Mucosa of descending colon (tissue), 3 donors: ENCODE data around the gene ADRM1. TPM values are rescaled to one million over a fixed set of nuclear protein-coding genes. Genes with fewer than 3 reads are reported as not detected.

ENCODE experiments used
- ATAC-seq: fragments of 200-7000 bp; cut with Tn5 transposase; one replicate; pipeline ENCODE4 v1.9.1; 2020; ENCODE audit warnings: mild to moderate bottlenecking, moderate library complexity
- DNase-seq, 3 donors: peaks; one replicate each; pipeline ENCODE4 v3.0.0-alpha.2; 2020
- H3K36me3 ChIP-seq: fragments of 200-600 bp; one replicate; pipeline ENCODE4 v1.8.0; 2021; ENCODE audit warnings: low read depth, mild to moderate bottlenecking
- H3K4me1 ChIP-seq: fragments of 200-600 bp; one replicate; pipeline ENCODE4 v1.8.0; 2021; ENCODE audit warnings: low read depth, mild to moderate bottlenecking
- H3K4me3 ChIP-seq: fragments of 200-600 bp; one replicate; pipeline ENCODE4 v1.8.0; 2021; ENCODE audit warnings: mild to moderate bottlenecking
- H3K9me3 ChIP-seq: fragments of 200-600 bp; one replicate; pipeline ENCODE4 v1.8.0; 2021; ENCODE audit warnings: mild to moderate bottlenecking
- CTCF ChIP-seq: fragments of 200-600 bp; IDR thresholded peaks from one replicate; pipeline ENCODE4 v1.8.0; 2022; ENCODE audit warnings: antibody characterized with exemption, mild to moderate bottlenecking
- intact Hi-C, 2 donors: fragments of 100-400 bp; cut with DNase I in 1 of 2; cut with micrococcal nuclease in 1 of 2; formaldehyde crosslinking; loops; one replicate each; pipeline versions ENCODE4 v1.11.0 to v1.11.1; 2022; cut with DNase I, micrococcal nuclease
- total RNA-seq, 3 donors: library from RNA; stranded (reverse); fragmentation: NEBNext Ultra II Directional in 2 of 3; extraction: Animal tissue kit (Norgen Biotek cat#: 25700) in 2 of 3; gene quantifications; one replicate each; pipeline versions ENCODE4 v1.2.1 to v1.2.4, GENCODE V29; 2021 to 2023
- donor health status: DM: no; HTN: no; CAD: no; lungs with moderate emphysema.
- donor health status: DM: no; HTN: no; CAD: no.
- donor health status: DM: no; HTN: yes; CAD: no.

ADRM1 gene
- total RNA-seq, 3 donors from 2014 or later, result 54.4 to 85.8 (median 77.6) TPM

- H3K36me3 ChIP-seq, result peaks cover 21% of the 10 kb centered on the region
- peak; percentile 11 for ATAC-seq
- intact Hi-C loops, result loop anchor here (5.0 kb wide), 1 partner anchor 84 kb away; the partner anchor contains the start of gene RPS21 (in 2 of the 2)
Measured at GRCh38 chr20:62303340-62304226, 786 bp downstream of the ADRM1 start.

GRCh38 chr20:62304331-62305148, 1.7 kb downstream of the ADRM1 start:
- DNase-seq, result no peak
- no peak for TF ChIP-seq CTCF
- H3K4me3 ChIP-seq, result peak overlapping the region; percentile 94
- H3K4me1 ChIP-seq, result peaks cover 18% of the 10 kb centered on the region
- peaks cover 21% of the 10 kb centered on the region for H3K36me3 ChIP-seq
- no peaks in the 10 kb centered on the region for H3K9me3 ChIP-seq
- intact Hi-C loops, result loop anchor here (5.0 kb wide), 1 partner anchor 83 kb away; the partner anchor contains the start of gene RPS21 (in 2 of the 2)
- ATAC-seq, result no peak

More at GRCh38 chr20:62303340-62304226, 786 bp downstream of the ADRM1 start:
- H3K4me3 ChIP-seq, result peak overlapping the region; percentile 94
- no peaks in the 10 kb centered on the region for H3K9me3 ChIP-seq
- peaks cover 18% of the 10 kb centered on the region for H3K4me1 ChIP-seq
- TF ChIP-seq CTCF, result no peak
- DNase-seq, result peak in 2 of 3 donors; percentile 34 to 47

GRCh38 chr20:62305149-62305764, 2.5 kb downstream of the ADRM1 start:
- peaks cover 18% of the 10 kb centered on the region for H3K4me1 ChIP-seq
- H3K9me3 ChIP-seq, result no peaks in the 10 kb centered on the region
- DNase-seq (no peak), ATAC-seq (no peak)
- H3K4me3 ChIP-seq, result no peak overlapping the region
- H3K36me3 ChIP-seq, result peaks cover 21% of the 10 kb centered on the region
- TF ChIP-seq CTCF, result no peak
- intact Hi-C loops, result no loop called here

- Histone ChIP-seq H3K36me3 (peaks cover 21% of the 10 kb centered on the region), H3K4me1 (peaks cover 18% of the 10 kb centered on the region)
- TF ChIP-seq CTCF, result no peak
Measured at GRCh38 chr20:62305765-62306413, 3.1 kb downstream of the ADRM1 start.

More at GRCh38 chr20:62305765-62306413, 3.1 kb downstream of the ADRM1 start:
- no peak for ATAC-seq
- no peak for DNase-seq
- intact Hi-C loops, result no loop called here
- H3K9me3 ChIP-seq, result no peaks in the 10 kb centered on the region
- no peak overlapping the region for H3K4me3 ChIP-seq
